ENCODE data around the gene IQSEC2. TPM values are rescaled to one million over a fixed set of nuclear protein-coding genes. Genes with fewer than 3 reads are reported as not detected.

The IQSEC2 gene
- total RNA-seq, 1 experiment from 2014 or later, result 8.5 TPM

DNA sequence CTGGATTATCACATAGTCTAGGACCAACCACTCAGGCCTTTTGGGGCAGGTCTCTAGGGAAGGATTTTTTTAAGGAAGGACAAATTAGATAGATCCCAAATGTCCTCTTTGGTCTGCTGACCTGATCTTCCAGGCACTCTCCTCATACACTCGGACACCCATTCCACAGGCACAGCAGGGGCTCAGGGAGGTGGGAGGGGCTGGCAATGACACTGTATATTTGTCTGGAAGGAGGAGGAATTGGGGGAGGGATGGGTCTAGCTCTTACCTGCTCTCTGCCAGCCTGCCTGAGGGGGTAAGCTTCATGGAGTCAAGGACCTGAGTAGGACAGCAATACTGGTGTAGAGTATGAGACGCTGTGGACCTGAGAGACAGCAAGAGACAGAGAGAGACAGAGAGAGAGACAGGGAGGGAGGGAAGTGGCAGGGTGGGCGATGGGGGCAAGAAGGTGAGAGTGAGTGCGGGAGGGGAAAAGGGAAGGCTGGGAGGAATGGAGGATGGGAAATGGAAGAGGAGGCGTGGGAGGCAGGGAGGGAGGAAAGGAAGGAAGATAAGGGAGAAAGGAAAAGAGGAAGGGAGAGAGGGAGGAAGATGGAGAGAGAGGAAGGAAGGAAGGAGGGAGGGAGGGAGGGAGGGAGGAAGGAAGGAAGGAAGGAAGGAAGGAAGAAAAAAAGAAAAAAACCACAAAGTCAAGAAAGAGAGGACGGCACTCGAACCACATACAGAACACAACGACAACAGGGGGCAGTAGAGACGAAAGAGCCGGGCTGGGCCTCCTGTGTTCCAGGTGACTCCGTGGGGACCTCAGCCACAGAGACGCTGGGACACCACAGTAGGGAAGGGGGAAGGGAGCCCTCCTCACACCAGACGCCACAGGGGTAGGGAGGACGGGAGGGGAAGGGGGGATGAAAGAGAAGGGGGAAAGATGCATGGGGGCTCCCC lies 1.8 kb downstream of the IQSEC2 start:
- Histone ChIP-seq H3K79me2 (ENCODE audit: low read length) (peaks cover 22% of the 10 kb centered on the region), H3K36me3 (ENCODE audit: low read depth, low read length) (no peaks in the 10 kb centered on the region), H3K9me2 (replicated peaks; ENCODE audit: low read length) (no peaks in the 10 kb centered on the region), H3K4me2 (ENCODE audit: low read length) (peak overlapping the region; percentile 88), H3K9me3 (ENCODE audit: low read length) (no peaks in the 10 kb centered on the region), H3K4me1 (ENCODE audit: insufficient read depth, low read length) (peaks cover 37% of the 10 kb centered on the region), H2AFZ (ENCODE audit: low read length) (no peak overlapping the region), H3K27me3 (ENCODE audit: low read length) (no peaks in the 10 kb centered on the region), H4K20me1 (ENCODE audit: low read length) (no peaks in the 10 kb centered on the region), H3K9ac (ENCODE audit: low read length) (peak overlapping the region; percentile 80; the same call in 1 of the 2 replicates), H3K4me3 (ENCODE audit: low read length) (peak overlapping the region; percentile 62; the same call in 1 of the 2 replicates), H3F3A (ENCODE audit: low read length, unreplicated experiment) (no peaks in the 10 kb centered on the region), H3K27ac (ENCODE audit: low read length) (peak overlapping the region; percentile 95; the same call in 1 of the 2 replicates)
- no peak for ATAC-seq
- DNase-seq, result no peak
- ChIA-PET POLR2A (ENCODE audit: unreplicated experiment) (no interaction called here), CTCF (no interaction called here)
- BruUV-seq (replicated peaks), result TSS peak; percentile 16
- intact Hi-C loops (cut with micrococcal nuclease), result loop anchor here (10.0 kb wide), 1 partner anchor 155 kb away; the partner anchor contains the start of gene HSD17B10
- TF ChIP-seq, protein P1, sequence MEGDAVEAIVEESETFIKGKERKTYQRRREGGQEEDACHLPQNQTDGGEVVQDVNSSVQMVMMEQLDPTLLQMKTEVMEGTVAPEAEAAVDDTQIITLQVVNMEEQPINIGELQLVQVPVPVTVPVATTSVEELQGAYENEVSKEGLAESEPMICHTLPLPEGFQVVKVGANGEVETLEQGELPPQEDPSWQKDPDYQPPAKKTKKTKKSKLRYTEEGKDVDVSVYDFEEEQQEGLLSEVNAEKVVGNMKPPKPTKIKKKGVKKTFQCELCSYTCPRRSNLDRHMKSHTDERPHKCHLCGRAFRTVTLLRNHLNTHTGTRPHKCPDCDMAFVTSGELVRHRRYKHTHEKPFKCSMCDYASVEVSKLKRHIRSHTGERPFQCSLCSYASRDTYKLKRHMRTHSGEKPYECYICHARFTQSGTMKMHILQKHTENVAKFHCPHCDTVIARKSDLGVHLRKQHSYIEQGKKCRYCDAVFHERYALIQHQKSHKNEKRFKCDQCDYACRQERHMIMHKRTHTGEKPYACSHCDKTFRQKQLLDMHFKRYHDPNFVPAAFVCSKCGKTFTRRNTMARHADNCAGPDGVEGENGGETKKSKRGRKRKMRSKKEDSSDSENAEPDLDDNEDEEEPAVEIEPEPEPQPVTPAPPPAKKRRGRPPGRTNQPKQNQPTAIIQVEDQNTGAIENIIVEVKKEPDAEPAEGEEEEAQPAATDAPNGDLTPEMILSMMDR (conservative IDR thresholded peaks at IDR 0.05; ENCODE audit: low read depth, low read length), result 0 out of 2 replicates have a peak, but pooled peaks have one; percentile 13
- TF ChIP-seq EZH2phosphoT487 (IDR thresholded peaks at IDR 0.05; ENCODE audit: borderline replicate concordance, low read length) (no peak), EZH2 (IDR thresholded peaks at IDR 0.05; ENCODE audit: low read length, unreplicated experiment) (no peak)

DNA sequence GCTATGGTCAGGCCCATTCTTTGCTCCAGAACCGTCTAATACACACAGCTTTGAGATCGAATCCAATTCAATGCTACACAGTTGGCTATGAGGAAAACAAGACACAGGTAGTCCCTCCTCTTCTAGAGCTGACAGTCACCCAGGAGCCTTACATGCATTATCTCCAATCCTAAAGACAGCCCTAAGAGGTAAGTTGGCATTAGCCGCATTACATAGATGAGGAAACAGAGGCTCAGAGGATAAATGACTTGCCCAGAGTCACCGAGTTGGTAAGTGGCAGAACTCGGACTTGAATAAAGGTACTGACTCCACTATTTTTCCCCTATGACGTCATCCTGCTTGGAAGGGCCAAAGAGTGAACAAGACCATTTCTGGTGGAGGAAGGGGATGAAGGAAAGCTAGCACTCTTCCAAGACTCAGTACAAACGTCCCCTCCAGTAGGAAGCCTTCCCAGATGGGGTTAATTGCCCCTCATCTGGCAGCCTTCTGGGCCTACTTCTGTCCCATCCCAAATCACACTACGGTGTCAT lies 8.5 kb downstream of the IQSEC2 start:
- Histone ChIP-seq H3K79me2 (ENCODE audit: low read length) (no peaks in the 10 kb centered on the region; the same call in 1 of the 2 replicates), H3K9me2 (replicated peaks; ENCODE audit: low read length) (no peaks in the 10 kb centered on the region), H3K9me3 (ENCODE audit: low read length) (no peaks in the 10 kb centered on the region), H3K36me3 (ENCODE audit: low read depth, low read length) (no peaks in the 10 kb centered on the region), H2AFZ (ENCODE audit: low read length) (no peak overlapping the region), H3K27ac (ENCODE audit: low read length) (no peak overlapping the region), H3K4me2 (ENCODE audit: low read length) (no peak overlapping the region), H3K27me3 (ENCODE audit: low read length) (no peaks in the 10 kb centered on the region), H3F3A (ENCODE audit: low read length, unreplicated experiment) (no peaks in the 10 kb centered on the region), H3K4me1 (ENCODE audit: insufficient read depth, low read length) (peaks cover 8% of the 10 kb centered on the region; the same call in 1 of the 2 replicates), H4K20me1 (ENCODE audit: low read length) (no peaks in the 10 kb centered on the region), H3K4me3 (ENCODE audit: low read length) (no peak overlapping the region), H3K9ac (ENCODE audit: low read length) (no peak overlapping the region)
- ChIA-PET CTCF (no interaction called here), POLR2A (ENCODE audit: unreplicated experiment) (no interaction called here)
- ATAC-seq (no peak), DNase-seq (no peak)
- TF ChIP-seq, protein P1 (conservative IDR thresholded peaks at IDR 0.05; ENCODE audit: low read depth, low read length), result no peak
- TF ChIP-seq EZH2phosphoT487 (IDR thresholded peaks at IDR 0.05; ENCODE audit: borderline replicate concordance, low read length) (no peak), EZH2 (IDR thresholded peaks at IDR 0.05; ENCODE audit: low read length, unreplicated experiment) (no peak)
- intact Hi-C loops (cut with micrococcal nuclease), result no loop called here
- no TSS peak for BruUV-seq (replicated peaks)
